GM21619 (cell line): ENCODE data around the gene SREBF2.
A peak's percentile ranks its signal among the peaks of the same experiment; 100 is the strongest.
"Not testable (repeated sequence)": the region's sequence is repeated elsewhere in the genome, so short reads cannot be mapped to it uniquely, and the experiment has no call there.

ENCODE experiments used
- ATAC-seq: cut with Tn5 transposase; IDR thresholded peaks from one replicate; pipeline ENCODE4 v1.9.1; 2021; ENCODE audit not compliant: unreplicated experiment

Gene SREBF2

DNA sequence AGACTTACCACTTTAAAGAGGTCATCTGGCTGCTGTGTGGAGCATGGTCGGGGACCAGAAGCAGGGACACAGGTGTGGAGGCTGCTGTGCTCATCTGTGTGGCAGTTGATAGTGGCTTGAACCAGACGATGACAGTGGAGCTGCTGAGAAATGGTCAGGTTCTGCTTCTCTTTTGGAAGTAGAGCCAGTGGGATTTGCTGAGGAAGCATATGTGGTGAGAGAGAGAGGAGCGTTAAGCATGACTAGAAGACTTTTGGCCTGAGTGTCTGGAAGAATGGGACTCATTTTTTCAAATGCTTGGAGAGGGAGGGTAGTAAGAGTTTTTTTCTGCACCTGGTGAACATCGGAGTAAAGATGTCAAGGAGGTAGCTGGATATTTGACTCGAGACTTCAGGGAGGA lies 12.5 kb upstream of the SREBF2 start:
- ATAC-seq = no peak

DNA sequence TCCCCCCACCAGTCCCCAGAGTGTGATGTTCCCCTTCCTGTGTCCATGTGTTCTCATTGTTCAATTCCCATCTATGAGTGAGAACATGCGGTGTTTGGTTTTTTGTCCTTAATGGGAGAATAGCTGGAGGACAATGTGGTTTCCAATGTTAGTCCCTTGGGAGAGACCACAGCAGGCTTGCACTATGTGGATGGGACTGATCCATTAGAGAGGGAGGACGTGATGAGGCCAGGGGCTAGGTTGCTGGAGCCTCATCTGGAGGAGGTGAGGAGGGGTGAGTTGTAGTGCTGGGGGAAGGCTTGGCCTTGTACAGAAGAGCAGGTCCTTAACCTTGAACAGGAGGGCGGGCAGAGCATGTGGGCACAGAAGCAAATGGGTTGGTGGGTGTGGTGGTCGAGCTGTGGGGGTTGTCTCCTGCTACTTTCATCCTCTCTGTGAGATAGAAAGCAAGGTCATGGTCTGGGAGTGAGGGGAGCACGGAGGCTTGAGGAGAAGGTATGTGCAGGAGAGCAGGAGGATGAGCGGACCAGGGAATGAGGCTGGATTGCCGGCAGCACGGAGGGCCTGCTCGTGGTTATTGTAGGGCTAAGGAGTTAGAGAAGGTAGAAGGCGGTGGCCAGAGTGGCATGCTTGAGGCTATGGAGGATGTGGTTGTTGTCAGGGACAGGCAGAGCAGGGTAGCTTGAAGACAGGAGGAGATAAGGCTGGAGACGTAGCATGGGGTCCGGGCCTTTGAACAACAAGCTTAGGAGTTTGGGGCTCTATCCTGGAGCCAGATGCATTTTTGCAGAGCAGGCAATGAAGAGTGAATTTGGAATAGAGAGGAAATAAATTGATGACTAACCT lies 11.2 kb upstream of the SREBF2 start:
- no peak for ATAC-seq

- ATAC-seq = no peak
These were observed 10.4 kb upstream of the SREBF2 start for GRCh38 chr22:41822317-41823057.

- no peak for ATAC-seq
These were observed 9.1 kb upstream of the SREBF2 start for GRCh38 chr22:41823797-41824196.

- no peak for ATAC-seq
These were observed 7.5 kb upstream of the SREBF2 start for GRCh38 chr22:41825376-41825775.

- ATAC-seq = no peak
These were observed 6.9 kb upstream of the SREBF2 start for GRCh38 chr22:41826021-41826420.

- ATAC-seq = no peak
These were observed 6.2 kb upstream of the SREBF2 start for GRCh38 chr22:41826430-41827383.

DNA sequence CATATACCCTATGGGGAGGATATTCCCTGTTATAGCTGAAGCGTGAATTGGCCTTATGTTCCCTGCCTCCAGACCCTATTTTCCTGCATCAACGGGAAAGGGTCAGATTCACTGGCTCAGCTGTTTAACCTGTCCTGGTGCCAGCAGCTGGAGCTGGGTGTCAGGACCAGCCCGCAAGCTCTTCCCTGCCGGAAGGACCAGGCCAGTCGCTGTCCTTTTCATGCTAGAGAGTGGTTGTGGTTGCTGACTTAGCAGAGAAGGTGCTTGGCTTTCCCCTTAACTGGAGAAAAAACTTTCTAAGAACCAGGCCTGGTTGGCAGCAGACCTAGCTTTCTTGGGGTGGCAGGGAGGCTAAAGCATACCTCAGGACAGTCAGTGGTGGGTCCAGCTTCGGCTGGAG lies 5.2 kb upstream of the SREBF2 start:
- ATAC-seq = no peak

- no peak for ATAC-seq
These were observed 4.4 kb upstream of the SREBF2 start for GRCh38 chr22:41828516-41828915.

- no peak for ATAC-seq
These were observed 2.7 kb upstream of the SREBF2 start for GRCh38 chr22:41830174-41830573.

DNA sequence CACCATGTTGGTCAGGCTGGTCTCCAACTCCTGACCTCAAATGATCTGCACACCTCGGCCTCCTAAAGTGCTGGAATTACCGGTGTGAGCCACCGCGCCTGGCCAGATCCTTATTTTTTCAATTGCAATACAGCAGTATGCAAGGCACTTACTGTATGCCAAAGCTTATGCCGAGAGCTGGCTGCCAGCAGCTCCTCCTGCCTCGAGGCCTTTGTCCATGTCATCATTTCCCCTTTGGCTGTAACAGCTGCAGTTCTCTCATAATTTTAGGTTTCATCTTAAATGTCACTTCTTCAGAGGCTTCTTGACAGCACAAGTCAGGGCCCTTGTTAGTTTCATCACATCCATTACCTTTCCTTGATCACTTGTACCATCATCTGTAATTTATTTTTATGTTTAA lies 1.5 kb upstream of the SREBF2 start:
- ATAC-seq = no peak

DNA sequence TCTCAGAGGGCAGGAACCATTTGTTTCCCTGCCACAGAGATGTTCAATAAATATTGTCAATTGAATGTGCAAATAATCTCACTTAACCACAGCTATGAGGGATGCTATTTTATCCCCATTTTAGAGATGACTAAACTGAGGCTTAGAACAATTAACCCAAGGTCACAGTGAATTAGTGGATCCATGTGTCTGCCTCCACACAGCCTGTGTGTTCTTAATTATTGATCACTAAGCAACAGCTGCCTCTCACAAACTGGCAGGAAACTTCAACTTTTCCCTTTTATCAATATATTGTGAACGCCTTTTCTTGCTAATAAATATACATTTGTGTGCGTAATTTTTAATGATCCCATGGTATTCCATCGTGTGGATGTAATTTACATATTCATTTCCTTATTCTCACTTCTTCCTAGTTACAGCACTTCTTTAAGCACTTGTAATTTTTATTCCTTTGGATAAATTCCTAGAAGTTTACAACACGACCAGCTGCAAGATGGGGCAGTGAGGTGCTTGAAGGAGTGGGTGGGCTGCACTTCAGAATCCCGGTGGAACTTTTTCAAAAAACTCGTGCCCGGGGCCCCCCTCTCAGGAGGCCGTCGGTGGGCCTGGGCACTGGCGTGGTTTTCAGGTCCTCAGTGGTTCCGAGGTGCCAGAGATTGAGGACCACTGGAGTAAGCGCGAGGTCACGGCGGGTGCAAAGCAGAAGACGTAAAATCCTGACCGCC lies 915 bp upstream of the SREBF2 start:
- no peak for ATAC-seq

GRCh38 chr22:41833369-41834004 lies 582 bp downstream of the SREBF2 start:
- ATAC-seq = peak; percentile 11

DNA sequence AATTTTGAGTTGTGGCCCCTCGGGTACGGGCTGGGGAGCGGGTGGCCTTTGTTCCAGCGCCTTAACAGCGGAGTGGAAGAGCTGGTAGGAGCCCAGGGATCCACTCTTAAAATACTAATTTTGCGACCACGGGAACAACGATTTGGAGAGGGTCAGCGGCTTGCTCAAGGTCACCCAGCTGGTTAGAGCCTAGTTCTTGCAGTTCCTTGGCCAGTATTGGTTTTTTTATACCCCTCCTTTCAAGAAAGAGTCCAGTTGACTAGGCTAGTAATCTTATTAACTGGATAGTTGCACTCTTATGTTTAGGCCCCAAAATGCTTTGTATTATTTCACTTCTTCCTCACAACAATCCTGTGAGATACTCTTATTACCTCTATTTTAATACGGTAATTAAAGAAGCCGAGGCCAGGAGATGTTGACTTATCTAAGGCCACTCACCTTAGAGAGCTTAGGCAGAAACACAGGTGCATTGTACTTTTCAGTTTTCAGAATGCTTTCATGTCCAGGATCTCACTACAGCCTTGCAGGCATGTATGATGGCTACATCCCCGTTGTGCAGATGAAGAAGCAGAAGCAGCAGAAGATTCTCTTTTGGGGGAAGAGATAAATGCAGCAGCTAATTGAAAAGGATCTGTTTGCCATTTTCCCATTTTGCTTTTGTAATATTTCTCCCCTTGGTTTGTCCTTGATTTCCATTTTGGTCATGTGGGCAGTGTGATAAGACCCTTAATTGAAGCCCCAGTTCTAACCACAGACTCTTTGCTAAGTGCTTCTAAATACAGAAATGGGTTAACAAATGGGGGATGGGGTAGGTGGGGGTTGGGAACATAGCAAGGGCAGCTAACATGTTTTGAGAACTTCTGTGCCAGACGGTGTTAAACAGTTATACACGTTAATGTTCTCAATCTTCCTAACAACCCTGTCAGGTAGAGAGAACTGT lies 1.4 kb downstream of the SREBF2 start:
- ATAC-seq = no peak

GRCh38 chr22:41835462-41835861 lies 2.6 kb downstream of the SREBF2 start:
- ATAC-seq = not testable (repeated sequence)

GRCh38 chr22:41836551-41836950 lies 3.6 kb downstream of the SREBF2 start:
- ATAC-seq = no peak

DNA sequence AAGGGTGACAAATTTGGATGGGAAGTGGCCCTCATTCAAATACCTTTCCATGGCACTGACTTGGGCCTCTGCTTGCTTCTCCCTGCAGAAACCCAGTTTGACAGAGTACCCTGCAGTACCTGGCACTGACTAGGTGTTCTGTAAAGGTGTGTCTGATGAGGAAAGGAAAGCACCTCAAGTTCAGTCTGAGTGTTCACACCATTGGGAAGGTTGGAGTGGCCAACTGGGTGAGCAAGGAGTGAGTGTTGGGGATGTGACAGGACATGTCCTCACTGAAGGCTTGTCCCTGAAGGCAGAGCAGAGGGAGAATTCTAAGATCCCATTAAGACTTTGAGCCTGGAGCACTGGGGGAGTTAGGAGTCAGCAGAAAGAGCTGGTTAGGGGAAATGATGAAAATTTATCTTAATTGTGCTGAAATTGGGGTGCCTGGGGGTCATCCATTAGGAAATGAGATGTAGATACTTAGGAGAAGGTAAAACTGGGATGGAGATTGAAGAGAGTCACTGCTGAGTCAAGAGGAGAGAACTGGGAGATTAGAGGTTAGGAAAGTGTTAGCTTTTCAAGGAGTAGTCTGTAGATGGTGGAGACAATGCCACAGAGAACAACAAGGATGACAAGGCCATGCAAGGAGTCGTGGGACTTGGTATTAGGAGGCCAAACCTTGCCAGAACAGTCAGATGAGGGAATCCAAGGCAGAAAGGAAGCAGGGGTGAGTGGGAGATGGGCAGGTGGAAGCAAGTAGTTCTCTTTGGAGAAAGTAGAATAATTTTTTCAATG lies 6.1 kb downstream of the SREBF2 start:
- no peak for ATAC-seq

GRCh38 chr22:41840216-41840615 lies 7.3 kb downstream of the SREBF2 start:
- no peak for ATAC-seq
